SW 1271 (cell line): Measurements from ENCODE around the gene BRD8.
"Not testable (repeated sequence)": the region's sequence is repeated elsewhere in the genome, so short reads cannot be mapped to it uniquely, and the experiment has no call there.

Experiments used
- DNase-seq, 2 experiments: peaks; one replicate each; lab custom pipeline; 2025; lab: John Stamatoyannopoulos, UW

The BRD8 gene

GRCh38 chr5:138157626-138158025 lies 20.8 kb downstream of the BRD8 start:
- no peak for DNase-seq

GRCh38 chr5:138155977-138156376 lies 22.5 kb downstream of the BRD8 start:
- not testable (repeated sequence) for DNase-seq

- peak; percentile 43 to 69 for DNase-seq
Observed at GRCh38 chr5:138149530-138149929, 28.9 kb downstream of the BRD8 start.

GRCh38 chr5:138148811-138149210 lies 29.6 kb downstream of the BRD8 start:
- DNase-seq = peak; percentile 55 to 83

- DNase-seq = not testable (repeated sequence)
Observed at GRCh38 chr5:138143578-138143977, 34.9 kb downstream of the BRD8 start.

GRCh38 chr5:138141734-138142133 lies 36.7 kb downstream of the BRD8 start:
- DNase-seq = no peak

GRCh38 chr5:138140268-138140667 lies 38.2 kb downstream of the BRD8 start:
- DNase-seq = no peak

GRCh38 chr5:138139781-138140090 lies 38.7 kb downstream of the BRD8 start:
- no peak for DNase-seq

- no peak for DNase-seq
Observed at GRCh38 chr5:138138949-138139780, 39.3 kb downstream of the BRD8 start, which contains the start of gene NME5. NME5 (minus strand) TSS chr5:138139428; CDS start chr5:138138780, 648 bp downstream.

GRCh38 chr5:138132543-138132942 lies 45.9 kb downstream of the BRD8 start:
- DNase-seq = no peak

- no peak for DNase-seq
Observed at GRCh38 chr5:138129347-138129746, 49.1 kb downstream of the BRD8 start.

- DNase-seq = no peak
Observed at GRCh38 chr5:138128334-138128733, 50.1 kb downstream of the BRD8 start.

- no peak for DNase-seq
Observed at GRCh38 chr5:138115254-138115653, 63.2 kb downstream of the BRD8 start.

GRCh38 chr5:138111937-138112336 lies 66.5 kb downstream of the BRD8 start:
- peak in 1 of 2 experiments; percentile 21 for DNase-seq

GRCh38 chr5:138111181-138111580 lies 67.2 kb downstream of the BRD8 start:
- DNase-seq = no peak

GRCh38 chr5:138110266-138110963 lies 68.0 kb downstream of the BRD8 start:
- DNase-seq = no peak

GRCh38 chr5:138109463-138110265 lies 68.8 kb downstream of the BRD8 start:
- DNase-seq = no peak

- no peak for DNase-seq
Observed at GRCh38 chr5:138107213-138107612, 71.2 kb downstream of the BRD8 start.

- no peak for DNase-seq
Observed at GRCh38 chr5:138105709-138106108, 72.7 kb downstream of the BRD8 start.

GRCh38 chr5:138103319-138103637 lies 75.2 kb downstream of the BRD8 start:
- DNase-seq = no peak

GRCh38 chr5:138102454-138103318 lies 75.7 kb downstream of the BRD8 start:
- no peak for DNase-seq
